ENCODE data around the gene ATG13. TPM values are rescaled to one million over a fixed set of nuclear protein-coding genes. Genes with fewer than 3 reads are reported as not detected.

Gene ATG13
- total and polyA plus RNA-seq, 2 experiments from 2014 or later = 32.9 to 71.1 TPM

GRCh38 chr11:46588915-46589314 is 28.4 kb upstream of the ATG13 start:
- Mint-ChIP-seq H3K4me3 (no peak overlapping the region), H3K9me3 (no peaks in the 10 kb centered on the region), H3K27me3 (ENCODE audit: insufficient read depth, low read depth, poor library complexity) (peaks cover 9% of the 10 kb centered on the region), H3K4me1 (peaks cover 14% of the 10 kb centered on the region; the same call in 2 of the 3 replicates), H3K36me3 (ENCODE audit: low read depth) (no peaks in the 10 kb centered on the region; the same call in 2 of the 3 replicates), H3K27ac (no peak overlapping the region)
- Histone ChIP-seq H4K20me1 (replicated peaks; ENCODE audit: insufficient read depth) (peaks cover 35% of the 10 kb centered on the region), H3K4me1 (ENCODE audit: insufficient read depth) (peaks cover 12% of the 10 kb centered on the region), H3K27me3 (ENCODE audit: insufficient read depth) (no peaks in the 10 kb centered on the region), H2AFZ (no peak overlapping the region), H3K36me3 (ENCODE audit: insufficient read depth) (no peaks in the 10 kb centered on the region), H3K79me2 (replicated peaks; ENCODE audit: insufficient read depth) (peaks cover 95% of the 10 kb centered on the region), H3K4me3 (no peak overlapping the region), H3K4me2 (no peak overlapping the region), H3F3A (replicated peaks; ENCODE audit: low read depth) (no peaks in the 10 kb centered on the region; the same call in 1 of the 2 replicates), H3K9me2 (ENCODE audit: insufficient read depth) (no peaks in the 10 kb centered on the region), H3K27ac (ENCODE audit: low read depth) (no peak overlapping the region)
- TF ChIP-seq EZH2phosphoT487 (IDR thresholded peaks at IDR 0.05; ENCODE audit: unreplicated experiment) = no peak
- no peak for TF ChIP-seq CTCF (conservative IDR thresholded peaks at IDR 0.05; ENCODE audit: low read depth in 2 of 2)
- no peak for TF ChIP-seq JUNB (IDR thresholded peaks at IDR 0.05; ENCODE audit: unreplicated experiment)
- TF ChIP-seq CREB1 (CRISPR knock-in tag; IDR thresholded peaks at IDR 0.05; ENCODE audit: low read depth) = no peak
- no peak for TF ChIP-seq ZNF331 (CRISPR knock-in tag; IDR thresholded peaks at IDR 0.05; ENCODE audit: low read depth)
- no peak for TF ChIP-seq ETS1 (IDR thresholded peaks at IDR 0.05)
- no peak for TF ChIP-seq EZH2 (IDR thresholded peaks at IDR 0.05; ENCODE audit: low read depth, unreplicated experiment)
- TF ChIP-seq ZNF114 (CRISPR knock-in tag; IDR thresholded peaks at IDR 0.05) = no peak
- TF ChIP-seq STAT1 (IDR thresholded peaks at IDR 0.05; ENCODE audit: unreplicated experiment) = no peak
- TF ChIP-seq, protein P1, sequence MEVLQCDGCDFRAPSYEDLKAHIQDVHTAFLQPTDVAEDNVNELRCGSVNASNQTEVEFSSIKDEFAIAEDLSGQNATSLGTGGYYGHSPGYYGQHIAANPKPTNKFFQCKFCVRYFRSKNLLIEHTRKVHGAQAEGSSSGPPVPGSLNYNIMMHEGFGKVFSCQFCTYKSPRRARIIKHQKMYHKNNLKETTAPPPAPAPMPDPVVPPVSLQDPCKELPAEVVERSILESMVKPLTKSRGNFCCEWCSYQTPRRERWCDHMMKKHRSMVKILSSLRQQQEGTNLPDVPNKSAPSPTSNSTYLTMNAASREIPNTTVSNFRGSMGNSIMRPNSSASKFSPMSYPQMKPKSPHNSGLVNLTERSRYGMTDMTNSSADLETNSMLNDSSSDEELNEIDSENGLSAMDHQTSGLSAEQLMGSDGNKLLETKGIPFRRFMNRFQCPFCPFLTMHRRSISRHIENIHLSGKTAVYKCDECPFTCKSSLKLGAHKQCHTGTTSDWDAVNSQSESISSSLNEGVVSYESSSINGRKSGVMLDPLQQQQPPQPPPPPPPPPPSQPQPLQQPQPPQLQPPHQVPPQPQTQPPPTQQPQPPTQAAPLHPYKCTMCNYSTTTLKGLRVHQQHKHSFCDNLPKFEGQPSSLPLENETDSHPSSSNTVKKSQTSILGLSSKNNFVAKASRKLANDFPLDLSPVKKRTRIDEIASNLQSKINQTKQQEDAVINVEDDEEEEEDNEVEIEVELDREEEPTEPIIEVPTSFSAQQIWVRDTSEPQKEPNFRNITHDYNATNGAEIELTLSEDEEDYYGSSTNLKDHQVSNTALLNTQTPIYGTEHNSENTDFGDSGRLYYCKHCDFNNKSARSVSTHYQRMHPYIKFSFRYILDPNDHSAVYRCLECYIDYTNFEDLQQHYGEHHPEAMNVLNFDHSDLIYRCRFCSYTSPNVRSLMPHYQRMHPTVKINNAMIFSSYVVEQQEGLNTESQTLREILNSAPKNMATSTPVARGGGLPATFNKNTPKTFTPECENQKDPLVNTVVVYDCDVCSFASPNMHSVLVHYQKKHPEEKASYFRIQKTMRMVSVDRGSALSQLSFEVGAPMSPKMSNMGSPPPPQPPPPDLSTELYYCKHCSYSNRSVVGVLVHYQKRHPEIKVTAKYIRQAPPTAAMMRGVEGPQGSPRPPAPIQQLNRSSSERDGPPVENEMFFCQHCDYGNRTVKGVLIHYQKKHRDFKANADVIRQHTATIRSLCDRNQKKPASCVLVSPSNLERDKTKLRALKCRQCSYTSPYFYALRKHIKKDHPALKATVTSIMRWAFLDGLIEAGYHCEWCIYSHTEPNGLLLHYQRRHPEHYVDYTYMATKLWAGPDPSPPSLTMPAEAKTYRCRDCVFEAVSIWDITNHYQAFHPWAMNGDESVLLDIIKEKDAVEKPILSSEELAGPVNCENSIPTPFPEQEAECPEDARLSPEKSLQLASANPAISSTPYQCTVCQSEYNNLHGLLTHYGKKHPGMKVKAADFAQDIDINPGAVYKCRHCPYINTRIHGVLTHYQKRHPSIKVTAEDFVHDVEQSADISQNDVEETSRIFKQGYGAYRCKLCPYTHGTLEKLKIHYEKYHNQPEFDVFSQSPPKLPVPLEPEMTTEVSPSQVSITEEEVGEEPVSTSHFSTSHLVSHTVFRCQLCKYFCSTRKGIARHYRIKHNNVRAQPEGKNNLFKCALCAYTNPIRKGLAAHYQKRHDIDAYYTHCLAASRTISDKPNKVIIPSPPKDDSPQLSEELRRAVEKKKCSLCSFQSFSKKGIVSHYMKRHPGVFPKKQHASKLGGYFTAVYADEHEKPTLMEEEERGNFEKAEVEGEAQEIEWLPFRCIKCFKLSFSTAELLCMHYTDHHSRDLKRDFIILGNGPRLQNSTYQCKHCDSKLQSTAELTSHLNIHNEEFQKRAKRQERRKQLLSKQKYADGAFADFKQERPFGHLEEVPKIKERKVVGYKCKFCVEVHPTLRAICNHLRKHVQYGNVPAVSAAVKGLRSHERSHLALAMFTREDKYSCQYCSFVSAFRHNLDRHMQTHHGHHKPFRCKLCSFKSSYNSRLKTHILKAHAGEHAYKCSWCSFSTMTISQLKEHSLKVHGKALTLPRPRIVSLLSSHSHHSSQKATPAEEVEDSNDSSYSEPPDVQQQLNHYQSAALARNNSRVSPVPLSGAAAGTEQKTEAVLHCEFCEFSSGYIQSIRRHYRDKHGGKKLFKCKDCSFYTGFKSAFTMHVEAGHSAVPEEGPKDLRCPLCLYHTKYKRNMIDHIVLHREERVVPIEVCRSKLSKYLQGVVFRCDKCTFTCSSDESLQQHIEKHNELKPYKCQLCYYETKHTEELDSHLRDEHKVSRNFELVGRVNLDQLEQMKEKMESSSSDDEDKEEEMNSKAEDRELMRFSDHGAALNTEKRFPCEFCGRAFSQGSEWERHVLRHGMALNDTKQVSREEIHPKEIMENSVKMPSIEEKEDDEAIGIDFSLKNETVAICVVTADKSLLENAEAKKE (CRISPR knock-in tag; IDR thresholded peaks at IDR 0.05) = no peak
- no peak for TF ChIP-seq NANOG (IDR thresholded peaks at IDR 0.05; ENCODE audit: borderline replicate concordance)
- TF ChIP-seq REST (IDR thresholded peaks at IDR 0.05; ENCODE audit: unreplicated experiment) = no peak
- no peak for TF ChIP-seq POLR2AphosphoS5 (IDR thresholded peaks at IDR 0.05; ENCODE audit: low read depth)
- ATAC-seq (no peak), DNase-seq (ENCODE audit: low spot score) (no peak)
